Brain microvascular endothelial cell (primary cell): ENCODE measurements around the gene MFAP4.

Experiments used
- DNase-seq: peaks from one replicate; pipeline ENCODE4 v3.0.0-alpha.2; 2020
- H3K27ac ChIP-seq: fragments of 250-450 bp; sonication (Bioruptor Pico); 2 replicates; pipeline ENCODE4 v1.5.1; 2020; ENCODE audit warnings: mild to moderate bottlenecking, moderate library complexity
- H3K27me3 ChIP-seq: fragments of 250-450 bp; sonication (Bioruptor Pico); replicated peaks from 2 replicates; pipeline ENCODE4 v1.5.1; 2020; ENCODE audit warnings: mild to moderate bottlenecking
- H3K36me3 ChIP-seq: fragments of 250-450 bp; sonication (Bioruptor Pico); replicated peaks from 2 replicates; pipeline ENCODE4 v1.5.1; 2020; ENCODE audit warnings: mild to moderate bottlenecking
- H3K4me3 ChIP-seq: 2 replicates; pipeline ENCODE4 v1.5.1; 2011; ENCODE audit warnings: low read depth, mild to moderate bottlenecking, control low read depth, low read length, moderate library complexity
- in situ Hi-C: cut with HindIII; loops from 2 replicates; pipeline ENCODE4 v1.10.0; 2017; ENCODE audit warnings: low sequenced_read_pairs, low pct_ligation_motif_present
- TF ChIP-seq, protein P1 (sequence below): IDR thresholded peaks from 2 replicates; pipeline ENCODE4 v1.5.1; 2011; ENCODE audit warnings: low read depth, mild to moderate bottlenecking, moderate library complexity, low read length, control low read depth, inconsistent platforms; ENCODE audit errors: missing control alignments

MFAP4 gene

DNA sequence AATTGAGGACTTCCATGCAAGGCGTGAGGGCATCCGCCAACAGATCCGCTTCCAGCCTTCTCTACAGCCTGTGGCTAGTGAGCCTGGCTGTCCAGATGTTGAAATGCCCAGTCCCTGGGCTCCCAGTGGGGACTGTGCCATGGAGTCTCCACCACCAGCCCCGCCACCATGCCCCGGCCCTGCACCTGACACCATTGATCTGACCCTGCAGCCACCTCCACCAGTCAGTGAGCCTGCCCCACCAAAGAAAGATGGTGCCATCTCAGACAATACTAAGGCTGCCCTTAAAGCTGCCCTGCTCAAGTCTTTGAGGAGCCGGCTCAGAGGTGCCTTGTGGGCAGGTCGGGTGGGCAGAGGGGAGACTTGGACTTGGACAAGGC is 5.6 kb downstream of the MFAP4 start:
- peaks cover 52% of the 10 kb centered on the region for H3K36me3 ChIP-seq
- TF ChIP-seq, protein P1, sequence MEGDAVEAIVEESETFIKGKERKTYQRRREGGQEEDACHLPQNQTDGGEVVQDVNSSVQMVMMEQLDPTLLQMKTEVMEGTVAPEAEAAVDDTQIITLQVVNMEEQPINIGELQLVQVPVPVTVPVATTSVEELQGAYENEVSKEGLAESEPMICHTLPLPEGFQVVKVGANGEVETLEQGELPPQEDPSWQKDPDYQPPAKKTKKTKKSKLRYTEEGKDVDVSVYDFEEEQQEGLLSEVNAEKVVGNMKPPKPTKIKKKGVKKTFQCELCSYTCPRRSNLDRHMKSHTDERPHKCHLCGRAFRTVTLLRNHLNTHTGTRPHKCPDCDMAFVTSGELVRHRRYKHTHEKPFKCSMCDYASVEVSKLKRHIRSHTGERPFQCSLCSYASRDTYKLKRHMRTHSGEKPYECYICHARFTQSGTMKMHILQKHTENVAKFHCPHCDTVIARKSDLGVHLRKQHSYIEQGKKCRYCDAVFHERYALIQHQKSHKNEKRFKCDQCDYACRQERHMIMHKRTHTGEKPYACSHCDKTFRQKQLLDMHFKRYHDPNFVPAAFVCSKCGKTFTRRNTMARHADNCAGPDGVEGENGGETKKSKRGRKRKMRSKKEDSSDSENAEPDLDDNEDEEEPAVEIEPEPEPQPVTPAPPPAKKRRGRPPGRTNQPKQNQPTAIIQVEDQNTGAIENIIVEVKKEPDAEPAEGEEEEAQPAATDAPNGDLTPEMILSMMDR: no peak
- no peak overlapping the region for H3K4me3 ChIP-seq
- no peak overlapping the region for H3K27ac ChIP-seq
- in situ Hi-C loops: no loop called here
- DNase-seq: no peak
- H3K27me3 ChIP-seq: no peaks in the 10 kb centered on the region

DNA sequence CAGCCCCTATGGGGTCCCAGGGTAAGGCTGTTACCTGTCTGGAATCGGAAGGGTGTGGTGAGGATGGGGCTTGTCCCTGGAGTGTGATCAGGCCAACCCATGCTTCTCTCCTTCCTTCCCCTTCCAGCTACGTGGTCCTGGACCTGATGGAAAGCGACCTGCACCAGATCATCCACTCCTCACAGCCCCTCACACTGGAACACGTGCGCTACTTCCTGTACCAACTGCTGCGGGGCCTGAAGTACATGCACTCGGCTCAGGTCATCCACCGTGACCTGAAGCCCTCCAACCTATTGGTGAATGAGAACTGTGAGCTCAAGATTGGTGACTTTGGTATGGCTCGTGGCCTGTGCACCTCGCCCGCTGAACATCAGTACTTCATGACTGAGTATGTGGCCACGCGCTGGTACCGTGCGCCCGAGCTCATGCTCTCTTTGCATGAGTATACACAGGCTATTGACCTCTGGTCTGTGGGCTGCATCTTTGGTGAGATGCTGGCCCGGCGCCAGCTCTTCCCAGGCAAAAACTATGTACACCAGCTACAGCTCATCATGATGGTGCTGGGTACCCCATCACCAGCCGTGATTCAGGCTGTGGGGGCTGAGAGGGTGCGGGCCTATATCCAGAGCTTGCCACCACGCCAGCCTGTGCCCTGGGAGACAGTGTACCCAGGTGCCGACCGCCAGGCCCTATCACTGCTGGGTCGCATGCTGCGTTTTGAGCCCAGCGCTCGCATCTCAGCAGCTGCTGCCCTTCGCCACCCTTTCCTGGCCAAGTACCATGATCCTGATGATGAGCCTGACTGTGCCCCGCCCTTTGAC is 6.3 kb downstream of the MFAP4 start:
- DNase-seq: no peak
- H3K36me3 ChIP-seq: peaks cover 52% of the 10 kb centered on the region
- no peak overlapping the region for H3K4me3 ChIP-seq
- no peak overlapping the region for H3K27ac ChIP-seq
- in situ Hi-C loops: no loop called here
- H3K27me3 ChIP-seq: no peaks in the 10 kb centered on the region
- TF ChIP-seq, protein P1: no peak

DNA sequence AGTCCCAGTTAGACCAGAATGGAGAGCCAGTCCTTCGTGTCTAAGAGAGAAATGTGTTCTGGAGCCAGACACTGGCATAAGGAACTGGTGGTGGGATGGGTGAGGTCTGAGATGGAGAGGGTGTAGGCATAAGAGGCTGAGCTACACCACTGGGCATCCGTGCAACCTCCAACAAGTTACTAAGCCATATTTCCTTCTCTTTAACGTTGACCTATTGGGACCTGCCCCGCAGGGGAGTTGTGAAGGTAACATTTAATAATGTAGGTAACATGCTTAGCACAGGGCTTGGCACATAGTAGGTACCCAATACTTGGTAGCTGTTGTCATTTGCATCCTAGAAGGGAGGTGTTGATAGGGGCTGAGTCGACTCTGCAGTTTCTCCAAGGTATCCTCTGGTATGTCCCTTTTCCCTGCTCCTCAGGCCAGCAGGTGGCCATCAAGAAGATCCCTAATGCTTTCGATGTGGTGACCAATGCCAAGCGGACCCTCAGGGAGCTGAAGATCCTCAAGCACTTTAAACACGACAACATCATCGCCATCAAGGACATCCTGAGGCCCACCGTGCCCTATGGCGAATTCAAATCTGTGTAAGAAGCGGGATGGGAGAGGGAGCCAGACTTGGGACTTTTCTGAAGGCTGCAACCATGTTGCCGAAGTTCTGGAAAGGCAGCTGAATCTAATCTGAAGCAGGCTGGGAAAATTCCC is 7.5 kb downstream of the MFAP4 start:
- DNase-seq: no peak
- peak overlapping the region; percentile 82 for H3K4me3 ChIP-seq
- H3K27me3 ChIP-seq: no peaks in the 10 kb centered on the region
- no peak overlapping the region for H3K27ac ChIP-seq
- TF ChIP-seq, protein P1: peak; percentile 11
- H3K36me3 ChIP-seq: peaks cover 45% of the 10 kb centered on the region
- in situ Hi-C loops: no loop called here

DNA sequence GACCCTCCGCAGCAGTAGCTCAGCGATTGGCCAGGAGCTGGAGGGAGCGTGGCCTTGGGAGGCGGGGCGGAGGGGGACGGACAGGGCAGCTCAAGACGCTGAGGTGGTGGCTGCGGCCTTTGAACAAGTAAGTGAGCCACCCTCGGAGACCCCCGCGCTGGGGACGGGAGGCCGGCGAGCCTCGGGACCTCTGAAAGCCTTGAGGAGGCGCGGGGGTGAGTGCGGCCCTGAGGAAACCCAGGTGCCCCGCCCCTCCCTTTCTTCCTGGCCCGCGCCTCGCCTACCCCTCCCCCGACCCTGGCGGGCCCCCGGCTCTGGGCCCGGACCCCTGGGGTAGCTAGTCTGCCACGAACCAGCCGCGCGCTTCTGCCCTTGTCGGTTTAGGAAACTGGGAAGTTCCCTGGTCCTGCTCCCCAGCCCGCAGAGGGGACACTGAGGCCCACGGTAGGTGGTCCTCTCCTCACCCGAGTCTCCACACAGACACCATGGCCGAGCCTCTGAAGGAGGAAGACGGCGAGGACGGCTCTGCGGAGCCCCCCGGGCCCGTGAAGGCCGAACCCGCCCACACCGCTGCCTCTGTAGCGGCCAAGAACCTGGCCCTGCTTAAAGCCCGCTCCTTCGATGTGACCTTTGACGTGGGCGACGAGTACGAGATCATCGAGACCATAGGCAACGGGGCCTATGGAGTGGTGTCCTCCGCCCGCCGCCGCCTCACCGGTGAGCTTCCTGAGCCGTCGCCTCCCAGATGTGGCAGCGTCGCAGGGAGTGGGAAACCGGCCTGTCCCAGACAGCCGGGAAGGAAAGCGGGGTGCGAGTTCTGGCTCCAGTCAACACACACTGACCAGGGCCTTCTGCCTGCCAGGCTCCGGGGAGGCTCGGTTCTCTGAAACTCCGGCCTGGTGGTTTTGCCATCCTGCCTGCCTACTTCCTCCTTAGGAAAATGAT is 8.3 kb downstream of the MFAP4 start, which contains the start of gene MAPK7:
TSS of gene MAPK7 (plus strand) at position 83 of the 945 bp plus-strand sequence. CDS start at position 486, 403 bp downstream.
- in situ Hi-C loops: no loop called here
- TF ChIP-seq, protein P1: no peak
- Histone ChIP-seq H3K36me3 (peaks cover 38% of the 10 kb centered on the region), H3K27me3 (no peaks in the 10 kb centered on the region), H3K27ac (peak within 1 kb of the TSS; percentile 87), H3K4me3 (peak within 1 kb of the TSS; percentile 82)
- no peak for DNase-seq

DNA sequence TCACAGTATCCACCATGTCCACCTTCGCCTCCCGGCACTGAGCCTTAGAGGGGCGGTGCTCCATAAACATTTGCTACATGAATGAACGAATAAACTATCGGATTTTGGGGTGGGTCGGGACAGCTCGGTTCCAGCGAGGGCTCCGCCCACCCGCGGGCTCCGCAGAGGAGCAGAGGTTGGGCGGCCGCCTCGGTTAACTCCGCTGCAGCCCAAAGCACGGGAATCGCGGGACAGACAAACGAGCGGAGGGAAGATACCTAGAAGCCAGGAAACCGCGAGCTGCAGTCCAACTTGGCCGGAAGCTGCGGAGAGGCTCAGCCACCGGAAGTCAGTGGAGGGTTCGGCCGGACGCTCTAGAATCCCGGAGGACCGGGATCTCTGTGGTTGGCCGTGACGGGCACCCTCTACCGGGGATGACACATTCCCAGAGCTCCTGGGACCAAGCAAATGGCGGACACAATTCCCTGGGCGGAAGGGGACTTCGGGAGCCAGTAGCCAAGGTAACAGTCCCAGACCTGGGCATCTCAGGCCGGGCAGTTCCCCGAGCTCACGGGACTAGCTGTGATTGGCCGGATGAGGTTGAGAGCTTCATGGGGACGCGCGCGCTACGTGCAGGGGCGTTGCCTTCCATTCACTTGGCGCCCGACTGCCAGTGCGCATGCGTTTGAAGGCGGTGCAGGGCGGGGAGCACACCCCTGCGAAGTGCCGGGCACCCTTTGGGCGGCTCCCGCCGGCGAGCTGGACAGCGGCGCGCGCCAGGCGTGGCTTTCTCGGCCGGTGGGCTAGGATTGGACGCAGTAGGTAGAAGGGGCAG is 9.2 kb downstream of the MFAP4 start:
- H3K4me3 ChIP-seq: peak overlapping the region; percentile 82
- H3K27me3 ChIP-seq: no peaks in the 10 kb centered on the region
- peak; percentile 97 for DNase-seq
- TF ChIP-seq, protein P1: no peak
- H3K36me3 ChIP-seq: peaks cover 32% of the 10 kb centered on the region
- in situ Hi-C loops: no loop called here
- peak overlapping the region; percentile 87 for H3K27ac ChIP-seq
